Measurements from ENCODE around the gene PPFIA1.
"Not testable (repeated sequence)": the region's sequence is repeated elsewhere in the genome, so short reads cannot be mapped to it uniquely, and the experiment has no call there.

Gene PPFIA1

GRCh38 chr11:70387564-70387963 lies 117.1 kb downstream of the PPFIA1 start:
- peaks cover 43% of the 10 kb centered on the region for H3K27me3 Mint-ChIP-seq
- H3K9me3 Mint-ChIP-seq: peaks cover 3% of the 10 kb centered on the region
- no peak for ATAC-seq
- no peaks in the 10 kb centered on the region for H3K4me1 Mint-ChIP-seq
- peaks cover 17% of the 10 kb centered on the region for H3K36me3 Mint-ChIP-seq
- H3K27ac Mint-ChIP-seq: no peak overlapping the region
- no peak overlapping the region for H3K4me3 Mint-ChIP-seq

GRCh38 chr11:70389201-70389600 lies 118.7 kb downstream of the PPFIA1 start:
- Mint-ChIP-seq H3K9me3 (peaks cover 3% of the 10 kb centered on the region), H3K4me1 (no peaks in the 10 kb centered on the region), H3K36me3 (peaks cover 12% of the 10 kb centered on the region), H3K27ac (no peak overlapping the region), H3K4me3 (no peak overlapping the region), H3K27me3 (peaks cover 59% of the 10 kb centered on the region)
- ATAC-seq: no peak

- not testable (repeated sequence) for H3K36me3 Mint-ChIP-seq, H3K4me3 Mint-ChIP-seq, H3K27ac Mint-ChIP-seq, H3K9me3 Mint-ChIP-seq, ATAC-seq, H3K4me1 Mint-ChIP-seq
- peaks cover 76% of the 10 kb centered on the region for H3K27me3 Mint-ChIP-seq
These were observed 120.4 kb downstream of the PPFIA1 start for GRCh38 chr11:70390882-70391281.

- Mint-ChIP-seq H3K4me3 (no peak overlapping the region), H3K27me3 (peaks cover 90% of the 10 kb centered on the region), H3K4me1 (peaks cover 25% of the 10 kb centered on the region), H3K27ac (no peak overlapping the region), H3K9me3 (no peaks in the 10 kb centered on the region), H3K36me3 (no peaks in the 10 kb centered on the region)
- no peak for ATAC-seq
These were observed 123.9 kb downstream of the PPFIA1 start for GRCh38 chr11:70394211-70394950.

- Mint-ChIP-seq H3K27ac (peak overlapping the region; percentile 4), H3K36me3 (no peaks in the 10 kb centered on the region), H3K4me1 (peaks cover 36% of the 10 kb centered on the region), H3K9me3 (peaks cover 2% of the 10 kb centered on the region), H3K4me3 (peak overlapping the region; percentile 71), H3K27me3 (peaks cover 89% of the 10 kb centered on the region)
- ATAC-seq: peak; percentile 25
These were observed 127.0 kb downstream of the PPFIA1 start for GRCh38 chr11:70397336-70397982.

GRCh38 chr11:70397983-70398833 lies 127.7 kb downstream of the PPFIA1 start, which contains the start of gene CTTN:
CTTN (plus strand) TSS chr11:70398529; CDS start chr11:70407298, 8,769 bp downstream.
- Mint-ChIP-seq H3K27me3 (peaks cover 82% of the 10 kb centered on the region), H3K4me1 (peaks cover 39% of the 10 kb centered on the region), H3K9me3 (peaks cover 2% of the 10 kb centered on the region), H3K36me3 (no peaks in the 10 kb centered on the region), H3K4me3 (peak within 1 kb of the TSS; percentile 71), H3K27ac (peak within 1 kb of the TSS; percentile 4)
- peak; percentile 67 for ATAC-seq

- H3K9me3 Mint-ChIP-seq: peaks cover 2% of the 10 kb centered on the region
- peak overlapping the region; percentile 50 for H3K4me3 Mint-ChIP-seq
- H3K27me3 Mint-ChIP-seq: peaks cover 73% of the 10 kb centered on the region
- H3K4me1 Mint-ChIP-seq: peaks cover 39% of the 10 kb centered on the region
- peak; percentile 11 for ATAC-seq
- H3K36me3 Mint-ChIP-seq: no peaks in the 10 kb centered on the region
- H3K27ac Mint-ChIP-seq: no peak overlapping the region
These were observed 128.6 kb downstream of the PPFIA1 start for GRCh38 chr11:70398834-70399680.

GRCh38 chr11:70399681-70400112 lies 129.2 kb downstream of the PPFIA1 start:
- Mint-ChIP-seq H3K27me3 (peaks cover 67% of the 10 kb centered on the region), H3K9me3 (peaks cover 2% of the 10 kb centered on the region), H3K36me3 (no peaks in the 10 kb centered on the region), H3K4me1 (peaks cover 39% of the 10 kb centered on the region), H3K27ac (no peak overlapping the region), H3K4me3 (peak overlapping the region; percentile 50)
- ATAC-seq: no peak

- no peak for ATAC-seq
- Mint-ChIP-seq H3K36me3 (no peaks in the 10 kb centered on the region), H3K27ac (no peak overlapping the region), H3K4me1 (peaks cover 39% of the 10 kb centered on the region), H3K9me3 (peaks cover 2% of the 10 kb centered on the region), H3K27me3 (peaks cover 57% of the 10 kb centered on the region), H3K4me3 (no peak overlapping the region)
These were observed 130.2 kb downstream of the PPFIA1 start for GRCh38 chr11:70400643-70401042.

- Mint-ChIP-seq H3K27ac (no peak overlapping the region), H3K4me1 (peaks cover 38% of the 10 kb centered on the region), H3K9me3 (peaks cover 2% of the 10 kb centered on the region), H3K27me3 (peaks cover 50% of the 10 kb centered on the region), H3K36me3 (no peaks in the 10 kb centered on the region), H3K4me3 (no peak overlapping the region)
- ATAC-seq: no peak
These were observed 131.5 kb downstream of the PPFIA1 start for GRCh38 chr11:70402016-70402415.

- H3K27me3 Mint-ChIP-seq: peaks cover 50% of the 10 kb centered on the region
- H3K9me3 Mint-ChIP-seq: peaks cover 2% of the 10 kb centered on the region
- peaks cover 31% of the 10 kb centered on the region for H3K4me1 Mint-ChIP-seq
- no peak overlapping the region for H3K4me3 Mint-ChIP-seq
- no peaks in the 10 kb centered on the region for H3K36me3 Mint-ChIP-seq
- no peak overlapping the region for H3K27ac Mint-ChIP-seq
- peak; percentile 34 for ATAC-seq
These were observed 132.2 kb downstream of the PPFIA1 start for GRCh38 chr11:70402685-70403084.

GRCh38 chr11:70404244-70404643 lies 133.8 kb downstream of the PPFIA1 start:
- Mint-ChIP-seq H3K36me3 (no peaks in the 10 kb centered on the region), H3K27ac (no peak overlapping the region), H3K27me3 (peaks cover 40% of the 10 kb centered on the region), H3K4me1 (peaks cover 15% of the 10 kb centered on the region), H3K4me3 (no peak overlapping the region), H3K9me3 (peaks cover 2% of the 10 kb centered on the region)
- no peak for ATAC-seq

- Mint-ChIP-seq H3K36me3 (no peaks in the 10 kb centered on the region), H3K4me1 (peaks cover 6% of the 10 kb centered on the region), H3K9me3 (no peaks in the 10 kb centered on the region), H3K27me3 (peaks cover 40% of the 10 kb centered on the region), H3K27ac (no peak overlapping the region), H3K4me3 (no peak overlapping the region)
- no peak for ATAC-seq
These were observed 135.3 kb downstream of the PPFIA1 start for GRCh38 chr11:70405679-70406395.

GRCh38 chr11:70407121-70407520 lies 136.6 kb downstream of the PPFIA1 start:
- no peak for ATAC-seq
- Mint-ChIP-seq H3K36me3 (no peaks in the 10 kb centered on the region), H3K4me1 (peaks cover 6% of the 10 kb centered on the region), H3K27ac (no peak overlapping the region), H3K9me3 (no peaks in the 10 kb centered on the region), H3K27me3 (peaks cover 42% of the 10 kb centered on the region), H3K4me3 (no peak overlapping the region)
